Panc1 (cell line): Measurements from ENCODE around the gene LIMA1.

Experiments
- POLR2AphosphoS5 ChIP-seq: IDR thresholded peaks from 2 replicates; pipeline ENCODE4 v1.6.1; 2012; ENCODE audit warnings: mild to moderate bottlenecking, low read depth, low read length, moderate library complexity
- SIN3A ChIP-seq: IDR thresholded peaks from 2 replicates; pipeline ENCODE4 v1.6.1; 2012; ENCODE audit warnings: low read depth, mild to moderate bottlenecking, low read length, moderate library complexity, borderline replicate concordance; ENCODE audit not compliant: insufficient read depth
- TCF7L2 ChIP-seq: IDR thresholded peaks from 2 replicates; pipeline ENCODE4 v1.6.1; 2011; ENCODE audit warnings: mild to moderate bottlenecking, low read depth, low read length, inconsistent platforms
- TF ChIP-seq, protein P1 (sequence below): fragments of 450-650 bp; IDR thresholded peaks from 2 replicates; pipeline ENCODE4 v1.5.1; 2017; ENCODE audit warnings: mild to moderate bottlenecking

GRCh38 chr12:50313256-50313931 is 30.1 kb upstream of the LIMA1 start:
- TF ChIP-seq, protein P1, sequence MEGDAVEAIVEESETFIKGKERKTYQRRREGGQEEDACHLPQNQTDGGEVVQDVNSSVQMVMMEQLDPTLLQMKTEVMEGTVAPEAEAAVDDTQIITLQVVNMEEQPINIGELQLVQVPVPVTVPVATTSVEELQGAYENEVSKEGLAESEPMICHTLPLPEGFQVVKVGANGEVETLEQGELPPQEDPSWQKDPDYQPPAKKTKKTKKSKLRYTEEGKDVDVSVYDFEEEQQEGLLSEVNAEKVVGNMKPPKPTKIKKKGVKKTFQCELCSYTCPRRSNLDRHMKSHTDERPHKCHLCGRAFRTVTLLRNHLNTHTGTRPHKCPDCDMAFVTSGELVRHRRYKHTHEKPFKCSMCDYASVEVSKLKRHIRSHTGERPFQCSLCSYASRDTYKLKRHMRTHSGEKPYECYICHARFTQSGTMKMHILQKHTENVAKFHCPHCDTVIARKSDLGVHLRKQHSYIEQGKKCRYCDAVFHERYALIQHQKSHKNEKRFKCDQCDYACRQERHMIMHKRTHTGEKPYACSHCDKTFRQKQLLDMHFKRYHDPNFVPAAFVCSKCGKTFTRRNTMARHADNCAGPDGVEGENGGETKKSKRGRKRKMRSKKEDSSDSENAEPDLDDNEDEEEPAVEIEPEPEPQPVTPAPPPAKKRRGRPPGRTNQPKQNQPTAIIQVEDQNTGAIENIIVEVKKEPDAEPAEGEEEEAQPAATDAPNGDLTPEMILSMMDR, result no peak
- TF ChIP-seq SIN3A (no peak), TCF7L2 (no peak), POLR2AphosphoS5 (no peak)
